ENCODE data around the gene LRRC4C. TPM values are rescaled to one million over a fixed set of nuclear protein-coding genes. Genes with fewer than 3 reads are reported as not detected.

LRRC4C gene
- total and polyA plus RNA-seq, 10 of the 15 experiments (the other 5 are each of a cell fraction or from before 2014, with no cell fraction given) = 1.5 TPM; not detected in 9

DNA sequence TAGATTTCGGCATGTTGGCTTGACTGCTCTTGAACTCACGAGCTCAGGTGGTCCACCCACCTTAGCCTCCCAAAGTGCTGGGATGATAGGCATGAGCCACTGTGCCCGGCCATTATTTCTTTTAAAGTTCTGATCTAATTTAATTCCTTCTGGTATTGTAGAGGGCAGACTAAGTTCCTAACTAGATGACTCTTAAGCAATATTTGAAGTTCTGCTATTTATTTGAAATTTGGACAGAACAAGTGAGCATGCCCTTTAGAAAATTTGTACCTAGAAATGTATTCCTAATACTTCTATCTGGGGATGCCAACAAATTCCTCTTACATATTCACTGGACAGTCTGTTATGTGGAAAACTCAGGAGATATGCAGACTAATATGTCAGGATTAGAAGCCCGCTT, 746.4 kb downstream of the LRRC4C start (continued):
- TF ChIP-seq, protein P1, sequence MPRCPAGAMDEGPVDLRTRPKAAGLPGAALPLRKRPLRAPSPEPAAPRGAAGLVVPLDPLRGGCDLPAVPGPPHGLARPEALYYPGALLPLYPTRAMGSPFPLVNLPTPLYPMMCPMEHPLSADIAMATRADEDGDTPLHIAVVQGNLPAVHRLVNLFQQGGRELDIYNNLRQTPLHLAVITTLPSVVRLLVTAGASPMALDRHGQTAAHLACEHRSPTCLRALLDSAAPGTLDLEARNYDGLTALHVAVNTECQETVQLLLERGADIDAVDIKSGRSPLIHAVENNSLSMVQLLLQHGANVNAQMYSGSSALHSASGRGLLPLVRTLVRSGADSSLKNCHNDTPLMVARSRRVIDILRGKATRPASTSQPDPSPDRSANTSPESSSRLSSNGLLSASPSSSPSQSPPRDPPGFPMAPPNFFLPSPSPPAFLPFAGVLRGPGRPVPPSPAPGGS (IDR thresholded peaks at IDR 0.05; ENCODE audit: borderline replicate concordance, insufficient read depth, low read depth, low read length, poor library complexity, severe bottlenecking) = no peak

DNA sequence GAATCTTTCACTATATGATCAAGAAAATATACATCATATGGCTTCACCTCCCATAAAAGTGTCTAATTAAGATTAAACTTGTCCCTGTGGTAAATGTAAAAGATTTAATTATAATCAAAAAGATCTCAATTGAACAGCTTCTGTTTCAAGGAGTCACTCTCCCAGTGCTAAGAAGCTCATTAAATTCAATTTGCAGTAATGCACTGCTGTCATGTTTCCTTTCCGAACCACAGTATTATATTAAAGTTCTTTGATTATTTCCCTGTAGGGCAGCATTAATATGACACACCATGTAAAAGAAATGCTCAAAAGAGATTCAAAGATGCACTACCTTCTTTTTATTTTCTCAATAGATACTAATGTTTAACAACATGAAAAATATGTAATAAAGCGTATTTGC, 758.4 kb downstream of the LRRC4C start:
- Histone ChIP-seq H3K4me2 (ENCODE audit: control insufficient read depth, insufficient read depth) (no peak overlapping the region), H3K9me3 (replicated peaks; ENCODE audit: control insufficient read depth, insufficient read depth, low read length) (no peaks in the 10 kb centered on the region), H4K20me1 (ENCODE audit: control insufficient read depth, insufficient read depth) (no peaks in the 10 kb centered on the region), H3K36me3 (ENCODE audit: control insufficient read depth in 2 of 2, insufficient read depth in 2 of 2, low read length in 1 of 2) (no peaks in the 10 kb centered on the region), H2AFZ (ENCODE audit: control insufficient read depth, low read depth, low read length) (no peak overlapping the region), H3K79me2 (ENCODE audit: control insufficient read depth, insufficient read depth, low read length) (no peaks in the 10 kb centered on the region), H3K9ac (ENCODE audit: control insufficient read depth, insufficient read depth, low read length) (no peak overlapping the region), H3K4me3 (no peak overlapping the region), H3K27ac (ENCODE audit: control insufficient read depth, insufficient read depth) (no peak overlapping the region), H3K4me1 (ENCODE audit: control insufficient read depth, insufficient read depth, low read length) (no peaks in the 10 kb centered on the region), H3K27me3 (replicated peaks in 1 of 2; ENCODE audit: control insufficient read depth in 2 of 2, insufficient read depth in 2 of 2, low read length in 1 of 2) (no peaks in the 10 kb centered on the region)
- 0% methylated on average over 2 of the region's 2 CpGs for WGBS (ENCODE audit: insufficient coverage, insufficient replicate concordance, low lambda C conversion rate, missing lambda C conversion rate)
- SMC1A ChIA-PET (ENCODE audit: uncharacterized antibody, unreplicated experiment) = no interaction called here
- RAD21 ChIA-PET (ENCODE audit: unreplicated experiment) = no interaction called here
- DNase-seq (ENCODE audit: low read depth, low spot score) = no peak
- intact Hi-C loops (cut with micrococcal nuclease; ENCODE audit: unreplicated experiment) = no loop called here
- CTCF ChIA-PET = no interaction called here
- TF ChIP-seq KDM1A (IDR thresholded peaks at IDR 0.05; ENCODE audit: borderline replicate concordance) = no peak
- no peak for TF ChIP-seq CHD4 (IDR thresholded peaks at IDR 0.05)
- TF ChIP-seq, protein P2, sequence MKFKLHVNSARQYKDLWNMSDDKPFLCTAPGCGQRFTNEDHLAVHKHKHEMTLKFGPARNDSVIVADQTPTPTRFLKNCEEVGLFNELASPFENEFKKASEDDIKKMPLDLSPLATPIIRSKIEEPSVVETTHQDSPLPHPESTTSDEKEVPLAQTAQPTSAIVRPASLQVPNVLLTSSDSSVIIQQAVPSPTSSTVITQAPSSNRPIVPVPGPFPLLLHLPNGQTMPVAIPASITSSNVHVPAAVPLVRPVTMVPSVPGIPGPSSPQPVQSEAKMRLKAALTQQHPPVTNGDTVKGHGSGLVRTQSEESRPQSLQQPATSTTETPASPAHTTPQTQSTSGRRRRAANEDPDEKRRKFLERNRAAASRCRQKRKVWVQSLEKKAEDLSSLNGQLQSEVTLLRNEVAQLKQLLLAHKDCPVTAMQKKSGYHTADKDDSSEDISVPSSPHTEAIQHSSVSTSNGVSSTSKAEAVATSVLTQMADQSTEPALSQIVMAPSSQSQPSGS (IDR thresholded peaks at IDR 0.05; ENCODE audit: low read length) = no peak
- TF ChIP-seq IRF4 (IDR thresholded peaks at IDR 0.05; ENCODE audit: low read depth, low read length) = no peak
- no peak for TF ChIP-seq RBBP5 (conservative IDR thresholded peaks at IDR 0.05)
- no peak for TF ChIP-seq GATAD2B (conservative IDR thresholded peaks at IDR 0.05; ENCODE audit: low read depth)
- TF ChIP-seq MTA3 (IDR thresholded peaks at IDR 0.05; ENCODE audit: borderline replicate concordance, low read length) = no peak
- TF ChIP-seq MEF2B (IDR thresholded peaks at IDR 0.05; ENCODE audit: partially characterized antibody, poor library complexity, severe bottlenecking) = no peak
- TF ChIP-seq TCF12 (IDR thresholded peaks at IDR 0.05; ENCODE audit: low read depth, low read length) = no peak
- TF ChIP-seq NR2C2 (IDR thresholded peaks at IDR 0.05; ENCODE audit: borderline replicate concordance, control insufficient read depth, insufficient read length, low read depth) = no peak
- TF ChIP-seq DPF2 (IDR thresholded peaks at IDR 0.05) = no peak
- TF ChIP-seq KAT2A (conservative IDR thresholded peaks at IDR 0.05; ENCODE audit: control insufficient read depth, low read depth, low read length) = no peak
- no peak for TF ChIP-seq HCFC1 (IDR thresholded peaks at IDR 0.05; ENCODE audit: low read length)
- no peak for TF ChIP-seq RFX5 (IDR thresholded peaks at IDR 0.05; ENCODE audit: low read depth, low read length)
- TF ChIP-seq, protein P3, sequence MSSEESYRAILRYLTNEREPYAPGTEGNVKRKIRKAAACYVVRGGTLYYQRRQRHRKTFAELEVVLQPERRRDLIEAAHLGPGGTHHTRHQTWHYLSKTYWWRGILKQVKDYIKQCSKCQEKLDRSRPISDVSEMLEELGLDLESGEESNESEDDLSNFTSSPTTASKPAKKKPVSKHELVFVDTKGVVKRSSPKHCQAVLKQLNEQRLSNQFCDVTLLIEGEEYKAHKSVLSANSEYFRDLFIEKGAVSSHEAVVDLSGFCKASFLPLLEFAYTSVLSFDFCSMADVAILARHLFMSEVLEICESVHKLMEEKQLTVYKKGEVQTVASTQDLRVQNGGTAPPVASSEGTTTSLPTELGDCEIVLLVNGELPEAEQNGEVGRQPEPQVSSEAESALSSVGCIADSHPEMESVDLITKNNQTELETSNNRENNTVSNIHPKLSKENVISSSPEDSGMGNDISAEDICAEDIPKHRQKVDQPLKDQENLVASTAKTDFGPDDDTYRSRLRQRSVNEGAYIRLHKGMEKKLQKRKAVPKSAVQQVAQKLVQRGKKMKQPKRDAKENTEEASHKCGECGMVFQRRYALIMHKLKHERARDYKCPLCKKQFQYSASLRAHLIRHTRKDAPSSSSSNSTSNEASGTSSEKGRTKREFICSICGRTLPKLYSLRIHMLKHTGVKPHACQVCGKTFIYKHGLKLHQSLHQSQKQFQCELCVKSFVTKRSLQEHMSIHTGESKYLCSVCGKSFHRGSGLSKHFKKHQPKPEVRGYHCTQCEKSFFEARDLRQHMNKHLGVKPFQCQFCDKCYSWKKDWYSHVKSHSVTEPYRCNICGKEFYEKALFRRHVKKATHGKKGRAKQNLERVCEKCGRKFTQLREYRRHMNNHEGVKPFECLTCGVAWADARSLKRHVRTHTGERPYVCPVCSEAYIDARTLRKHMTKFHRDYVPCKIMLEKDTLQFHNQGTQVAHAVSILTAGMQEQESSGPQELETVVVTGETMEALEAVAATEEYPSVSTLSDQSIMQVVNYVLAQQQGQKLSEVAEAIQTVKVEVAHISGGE (CRISPR knock-in tag; IDR thresholded peaks at IDR 0.05) = no peak
- no peak for TF ChIP-seq POU2F2 (IDR thresholded peaks at IDR 0.05; ENCODE audit: borderline replicate concordance, low read depth, low read length)
- TF ChIP-seq ETV6 (conservative IDR thresholded peaks at IDR 0.05 in 1 of 2, IDR thresholded peaks at IDR 0.05 in 1 of 2; ENCODE audit: borderline replicate concordance in 1 of 2, low read depth in 1 of 2) = no peak
- FAIRE-seq = no peak
- in situ Hi-C loops (cut with MboI) = no loop called here
- BruUV-seq (replicated peaks) = no TSS peak
- POLR2A ChIA-PET = no interaction called here
- no peak for ATAC-seq
